NCI-H510A (cell line): ENCODE measurements around the gene ABCC5.
A peak's percentile ranks its signal among the peaks of the same experiment; 100 is the strongest.

Source experiments
- DNase-seq: peaks from one replicate; lab custom pipeline; 2025; lab: John Stamatoyannopoulos, UW

Gene ABCC5

DNA sequence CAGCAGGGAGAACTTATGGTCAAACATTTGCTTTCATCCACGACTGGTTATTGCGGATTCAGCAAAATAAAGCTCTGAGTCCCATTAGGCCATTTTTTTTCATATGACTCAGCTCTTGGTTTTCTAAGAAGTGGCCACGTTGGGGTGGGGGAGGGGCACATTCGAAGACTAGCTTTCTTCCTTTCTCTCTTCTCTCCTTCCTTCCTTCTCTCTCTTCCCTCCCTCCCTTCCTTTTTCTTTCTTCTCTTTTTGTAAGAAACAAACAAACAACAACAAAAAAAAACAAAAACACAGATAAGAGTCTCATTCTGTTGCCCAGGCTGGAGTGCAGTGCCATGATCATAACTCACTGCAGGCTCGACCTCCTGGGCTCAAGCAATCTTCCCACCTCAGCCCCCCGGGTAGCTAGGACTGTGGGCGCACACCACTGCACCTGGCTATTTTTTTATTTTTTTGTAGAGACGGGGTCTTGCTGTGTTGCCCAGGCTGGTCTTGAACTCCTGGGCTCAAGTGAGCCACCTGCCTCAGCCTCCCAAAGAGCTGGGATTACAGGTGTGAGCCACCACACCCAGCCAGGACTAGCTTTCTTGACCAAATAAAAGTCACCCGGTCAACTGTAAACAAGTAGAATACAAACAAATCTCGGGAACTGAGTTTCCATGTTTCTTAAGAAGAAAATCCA lies 41.6 kb downstream of the ABCC5 start:
- no peak for DNase-seq

DNA sequence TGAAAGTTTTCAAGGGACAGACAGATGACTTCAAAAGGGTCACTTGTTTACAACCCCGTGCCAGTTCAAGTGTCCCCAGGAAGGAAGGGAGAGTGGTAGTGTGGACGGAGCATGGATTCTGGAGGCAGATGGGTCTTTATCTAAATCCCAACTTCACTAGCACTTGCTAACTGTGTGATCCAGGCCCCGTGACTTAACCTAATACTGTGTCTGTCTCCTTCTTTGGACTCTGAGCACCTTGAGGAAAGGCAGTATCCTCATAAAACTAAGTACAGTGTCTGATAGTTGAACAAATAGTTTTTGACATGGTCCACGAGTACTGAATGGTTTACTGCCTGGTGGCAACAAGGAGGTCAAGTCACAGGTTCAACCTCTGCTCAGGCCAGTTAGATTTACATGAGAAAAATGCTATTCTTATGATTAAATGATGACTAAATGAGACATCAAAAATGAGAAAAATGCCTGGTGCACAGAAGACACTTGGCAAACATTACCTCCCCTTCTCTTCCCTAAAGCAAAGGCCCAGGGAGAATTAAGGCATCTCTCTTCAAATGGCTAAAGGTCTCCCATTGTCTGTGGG lies 48.9 kb downstream of the ABCC5 start:
- DNase-seq: no peak

DNA sequence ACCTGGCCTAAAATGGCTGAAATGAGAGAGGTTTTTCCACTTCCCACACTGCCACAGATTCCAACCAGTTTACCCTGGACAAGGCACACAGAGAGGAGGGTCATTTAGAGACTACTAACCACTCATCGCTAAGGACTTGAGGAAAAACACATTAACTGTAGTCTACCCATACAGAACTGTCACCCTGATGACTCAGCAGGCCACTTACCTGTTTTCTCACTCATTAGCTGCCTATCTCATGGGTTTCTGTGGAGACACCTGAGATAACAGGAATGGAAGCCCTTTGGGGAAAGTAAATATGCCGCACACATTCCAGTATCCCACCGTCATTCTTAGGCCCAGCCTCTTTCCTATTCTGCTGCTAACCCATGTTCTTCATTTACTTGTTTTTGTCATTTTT lies 50.0 kb downstream of the ABCC5 start:
- DNase-seq: peak; percentile 12

DNA sequence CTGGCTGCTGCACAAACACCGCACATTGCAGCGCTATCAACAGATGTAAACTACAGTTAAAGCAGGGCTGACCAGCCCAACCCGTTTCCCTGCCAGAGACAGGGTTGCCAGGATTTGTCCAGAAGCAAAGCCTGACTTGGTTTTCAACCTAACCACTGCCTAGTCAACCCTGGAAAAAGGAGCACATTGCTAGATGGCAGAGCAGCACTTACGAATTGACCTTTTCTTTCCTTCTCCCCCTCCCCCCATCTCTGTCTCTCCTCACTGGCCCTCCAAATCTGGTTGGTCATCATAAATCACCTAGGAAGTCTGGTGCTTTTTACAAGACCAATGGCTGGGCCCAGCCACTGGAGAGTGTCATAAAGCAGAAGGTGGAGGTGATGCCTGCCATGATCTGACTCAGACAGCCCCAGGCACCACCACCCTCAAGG lies 51.3 kb downstream of the ABCC5 start:
- peak; percentile 21 for DNase-seq

DNA sequence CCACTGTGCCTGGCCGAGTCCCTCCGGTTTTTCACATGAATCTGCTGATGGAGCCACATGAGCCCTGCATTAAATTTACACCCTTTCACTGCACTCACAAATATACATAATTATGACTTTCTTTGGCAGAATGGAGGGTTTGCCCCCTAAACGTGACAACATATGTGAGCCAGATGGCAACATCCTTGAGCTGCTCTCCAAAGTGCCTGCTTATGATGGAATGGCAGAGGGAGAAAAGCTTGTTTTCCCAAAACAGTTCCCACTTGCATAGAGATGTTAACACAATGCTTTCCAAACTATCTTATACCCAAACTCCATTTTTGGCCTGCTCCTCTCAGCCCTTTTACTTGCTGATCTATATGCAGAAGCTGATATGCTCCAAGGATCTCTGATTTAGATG lies 54.9 kb downstream of the ABCC5 start:
- no peak for DNase-seq

DNA sequence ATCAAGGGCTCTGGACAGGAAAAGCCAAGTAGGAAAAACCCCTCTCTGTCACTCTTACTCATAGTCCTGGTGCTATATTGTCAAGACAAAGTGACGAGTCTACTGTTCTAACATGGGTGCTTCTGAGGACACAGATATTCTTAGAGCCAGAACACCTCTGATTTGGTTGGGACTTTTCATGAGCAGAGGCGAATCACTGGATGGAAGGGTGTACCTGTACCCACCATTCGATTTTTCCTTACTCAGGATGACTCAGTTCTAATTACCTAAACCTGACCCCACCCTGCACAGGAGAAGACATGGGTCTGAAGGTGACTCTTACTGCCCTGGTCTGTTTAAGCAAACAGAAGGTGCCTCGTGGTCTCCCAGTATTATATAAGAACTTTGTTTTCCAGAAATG lies 58.5 kb downstream of the ABCC5 start:
- DNase-seq: no peak

DNA sequence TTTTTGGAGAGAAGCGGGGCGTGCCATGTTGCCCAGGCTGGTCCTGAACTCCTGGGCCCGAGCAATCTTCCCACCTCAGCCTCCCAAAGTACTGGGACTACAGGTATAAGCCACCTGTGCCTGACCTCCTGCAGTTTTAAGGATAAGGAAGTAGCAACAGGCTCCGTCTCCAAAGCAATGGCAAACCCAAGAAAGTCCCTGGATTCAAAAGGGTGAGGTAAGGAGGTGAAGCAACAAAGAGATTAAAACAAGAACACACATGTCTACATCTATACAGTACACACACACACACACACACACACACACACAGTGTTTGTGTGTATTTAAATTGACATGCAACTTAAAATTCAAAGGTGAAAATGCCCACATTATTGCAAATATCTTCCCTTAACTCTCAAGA lies 58.9 kb downstream of the ABCC5 start:
- no peak for DNase-seq

DNA sequence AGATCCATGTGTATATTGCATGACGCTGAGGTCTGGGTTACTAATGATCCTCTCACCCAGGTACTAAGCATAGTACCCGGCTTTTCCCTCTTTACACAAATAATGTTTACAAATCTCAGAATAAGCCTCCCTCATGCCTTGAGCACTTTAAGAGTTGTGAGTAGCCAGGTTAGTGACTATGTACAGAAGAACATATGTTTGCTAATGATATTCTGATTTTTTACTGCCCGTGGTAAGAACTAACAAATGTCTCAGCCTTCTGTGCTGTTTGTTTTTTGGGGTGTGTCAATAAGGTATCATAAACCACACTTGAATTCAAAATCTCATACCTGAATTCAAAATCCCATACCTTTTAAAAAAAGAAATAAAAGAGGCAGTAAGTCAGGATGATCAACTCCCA lies 59.5 kb downstream of the ABCC5 start:
- DNase-seq: no peak

DNA sequence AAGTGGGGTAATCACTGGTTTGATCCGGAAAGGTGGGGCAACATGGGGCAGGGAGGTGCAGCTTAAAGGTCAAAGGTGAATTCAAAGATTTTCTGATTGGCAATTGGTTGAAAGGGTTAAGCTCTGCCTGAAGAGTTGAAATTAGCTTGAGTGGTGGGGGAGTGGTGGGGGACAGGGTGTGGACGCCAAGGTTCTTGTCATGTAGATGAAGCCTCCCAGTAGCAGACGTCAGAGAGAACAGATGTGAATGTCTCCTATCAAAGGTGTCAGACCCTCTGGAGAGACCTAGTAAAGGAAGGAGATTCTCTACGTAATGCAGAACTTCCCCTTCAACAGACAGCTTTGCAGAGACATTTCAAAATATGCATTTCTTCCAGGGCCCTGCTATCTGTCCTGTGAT lies 62.8 kb downstream of the ABCC5 start:
- no peak for DNase-seq

DNA sequence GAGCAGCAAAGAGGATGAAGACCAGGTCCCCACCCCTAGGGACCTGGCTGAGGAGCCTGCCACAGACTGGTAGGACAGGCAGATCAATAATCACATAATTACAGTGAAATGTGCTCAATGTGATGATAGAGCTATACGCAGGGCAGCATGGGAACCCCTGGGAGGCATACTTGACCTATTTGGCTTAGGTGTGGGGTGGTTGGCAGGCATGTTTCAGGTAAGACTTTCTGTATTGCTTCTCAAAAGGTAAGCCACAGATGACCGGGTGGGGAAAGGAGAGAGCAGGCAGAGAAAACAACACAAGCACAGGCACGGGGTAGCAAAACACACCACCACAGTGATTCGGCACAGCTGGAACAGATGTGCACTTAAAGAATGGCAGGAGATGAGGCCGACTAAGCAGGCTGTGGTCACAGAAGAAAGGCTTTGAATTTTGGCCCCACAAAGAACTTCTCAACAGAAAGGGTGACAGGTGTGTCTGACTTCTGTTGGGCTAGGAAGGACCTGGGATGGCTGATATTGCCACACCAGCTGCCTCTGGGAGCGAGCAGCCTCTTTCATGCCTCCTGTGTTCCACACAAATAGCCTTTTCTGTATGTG lies 64.1 kb downstream of the ABCC5 start:
- DNase-seq: no peak

DNA sequence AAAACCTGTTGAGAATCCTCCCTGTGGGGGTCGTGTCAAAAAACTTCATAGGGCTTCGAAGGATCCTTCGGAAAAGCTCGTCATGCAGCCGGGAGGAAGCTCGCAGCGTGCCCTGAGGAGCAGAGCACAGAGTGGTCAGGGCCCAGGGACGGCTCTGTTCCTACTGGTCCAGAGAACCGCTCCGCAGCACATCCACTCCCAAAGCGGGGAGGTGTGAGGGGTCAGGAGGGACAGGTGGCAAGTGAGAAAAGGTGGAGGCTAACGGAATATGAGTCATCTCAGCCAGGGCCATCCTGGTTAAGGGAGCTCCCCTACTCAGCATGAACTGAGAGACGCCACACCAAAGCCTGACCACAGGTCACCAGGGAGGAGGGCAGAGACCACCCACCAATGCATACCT lies 66.2 kb downstream of the ABCC5 start:
- no peak for DNase-seq

DNA sequence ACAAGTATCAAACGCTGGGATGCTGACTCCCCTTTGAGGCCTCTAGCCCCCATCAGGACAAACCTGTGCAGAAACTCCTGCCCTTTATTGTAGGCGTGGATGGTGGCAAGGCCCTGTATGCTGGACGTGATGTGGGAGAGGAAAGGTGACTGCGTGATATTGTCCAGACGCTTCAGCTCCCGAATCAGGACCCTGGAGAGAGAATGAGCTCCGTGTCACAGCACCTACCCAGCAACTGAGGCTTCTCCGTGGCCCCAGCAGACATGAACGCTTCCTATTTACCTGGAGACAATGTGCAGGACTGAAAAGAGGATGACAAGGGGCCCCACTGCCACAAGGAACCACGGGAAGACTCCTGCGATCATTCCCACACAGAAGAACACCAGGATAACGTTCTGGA lies 68.0 kb downstream of the ABCC5 start:
- no peak for DNase-seq

DNA sequence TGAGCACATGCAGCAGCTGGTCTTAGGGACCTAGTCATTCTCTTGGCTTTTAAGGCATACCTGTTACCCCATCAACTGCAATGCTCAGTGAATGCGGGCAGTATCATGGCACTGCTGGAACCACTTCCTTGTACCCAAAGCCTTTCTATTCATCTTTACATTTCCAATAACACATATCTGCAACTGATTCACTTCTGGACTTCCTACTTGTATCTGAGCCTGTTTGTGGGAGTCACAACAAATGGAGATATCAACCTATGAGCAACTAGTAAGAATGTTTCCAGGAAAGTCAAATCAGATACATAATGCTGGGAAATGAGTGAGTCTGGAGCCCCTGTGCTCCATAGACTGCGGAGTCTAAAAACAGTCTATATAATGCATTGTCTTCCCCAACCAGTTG lies 71.6 kb downstream of the ABCC5 start:
- DNase-seq: no peak

DNA sequence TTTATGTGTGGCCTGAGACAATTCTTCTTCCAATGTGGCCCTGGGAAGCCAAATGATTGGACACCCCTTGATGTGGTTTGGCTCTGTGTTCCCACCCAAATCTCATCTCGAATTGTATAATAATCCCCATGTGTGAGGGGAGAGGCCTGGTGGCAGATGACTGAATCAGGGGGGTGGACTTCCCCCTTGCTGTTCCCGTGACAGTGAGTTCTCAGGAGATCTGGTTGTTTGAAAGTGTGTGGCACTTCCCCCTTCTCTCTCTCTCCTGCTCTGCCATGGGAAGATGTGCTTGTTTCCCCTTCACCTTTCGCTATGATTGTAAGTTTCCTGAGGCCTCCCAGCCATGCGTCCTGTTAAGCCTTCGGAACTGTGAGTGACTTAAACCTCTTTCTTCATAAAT lies 72.9 kb downstream of the ABCC5 start:
- DNase-seq: no peak

DNA sequence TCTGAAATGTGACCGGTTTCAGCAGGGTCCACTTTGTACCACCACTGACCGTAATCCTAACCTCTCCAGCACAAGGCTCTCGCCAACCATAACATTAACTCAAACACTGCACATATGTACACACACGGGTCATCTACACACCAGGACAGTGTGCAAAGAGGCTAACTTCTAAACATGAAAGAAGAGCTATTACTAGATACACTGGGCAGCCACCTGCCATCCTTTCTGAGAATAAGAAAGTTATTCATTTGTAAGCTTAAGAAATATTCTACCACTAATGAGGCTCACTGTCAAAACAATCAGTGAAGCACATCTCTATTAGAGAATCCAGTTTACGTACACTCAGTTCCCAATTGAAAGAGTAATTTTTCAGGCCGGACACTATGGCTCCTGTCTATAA lies 73.9 kb downstream of the ABCC5 start:
- no peak for DNase-seq

DNA sequence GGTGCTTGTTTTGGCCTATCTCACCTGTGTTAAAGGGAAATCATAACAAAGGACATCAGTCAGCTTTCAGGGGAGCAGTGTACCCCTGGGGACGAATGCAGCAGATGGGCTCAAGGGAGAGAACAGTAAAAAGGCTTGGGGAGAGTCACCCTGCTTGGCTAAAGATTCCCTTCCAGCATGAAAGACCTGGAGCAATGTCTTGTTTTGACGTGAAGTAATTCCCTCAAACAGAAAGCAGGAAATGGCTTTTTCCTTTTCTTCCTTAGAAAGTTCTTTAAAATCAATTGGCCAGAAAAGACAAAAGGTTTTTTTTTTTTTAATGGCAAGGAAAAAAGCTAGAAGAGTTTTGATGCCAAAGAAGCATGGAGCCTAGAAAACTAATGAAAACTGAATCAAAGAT lies 76.5 kb downstream of the ABCC5 start:
- DNase-seq: no peak

DNA sequence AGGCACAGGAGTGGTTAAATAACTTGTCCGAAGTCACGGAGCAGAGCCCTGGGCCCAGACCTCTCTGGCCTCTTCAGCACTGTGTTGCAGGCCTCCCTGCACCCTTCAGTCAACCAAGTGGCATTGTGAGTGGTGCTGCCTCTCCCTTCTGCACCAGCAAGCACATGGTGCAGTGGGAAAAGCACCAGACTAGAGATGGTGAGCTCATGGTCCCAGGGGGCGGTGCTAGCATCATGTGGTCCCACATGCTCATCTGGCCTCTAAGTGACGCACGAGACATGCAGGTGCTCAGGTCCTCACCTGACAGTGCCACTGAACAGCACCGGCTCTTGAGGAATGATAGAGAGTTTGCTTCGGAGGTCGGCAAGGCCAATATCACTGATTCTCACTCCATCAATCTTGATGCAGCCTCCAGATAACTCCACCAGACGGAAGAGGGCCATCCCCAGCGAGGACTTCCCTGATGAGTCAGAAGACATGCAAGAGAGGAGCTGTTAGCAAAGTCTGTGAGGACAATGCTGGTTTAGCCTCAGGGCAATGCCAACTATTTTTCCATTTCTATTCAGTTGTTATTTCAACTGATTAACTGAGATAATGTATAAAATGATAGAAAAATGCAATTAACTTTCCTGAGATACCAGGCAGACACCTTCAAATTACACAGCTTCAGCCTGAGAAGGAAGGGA lies 79.9 kb downstream of the ABCC5 start:
- no peak for DNase-seq

DNA sequence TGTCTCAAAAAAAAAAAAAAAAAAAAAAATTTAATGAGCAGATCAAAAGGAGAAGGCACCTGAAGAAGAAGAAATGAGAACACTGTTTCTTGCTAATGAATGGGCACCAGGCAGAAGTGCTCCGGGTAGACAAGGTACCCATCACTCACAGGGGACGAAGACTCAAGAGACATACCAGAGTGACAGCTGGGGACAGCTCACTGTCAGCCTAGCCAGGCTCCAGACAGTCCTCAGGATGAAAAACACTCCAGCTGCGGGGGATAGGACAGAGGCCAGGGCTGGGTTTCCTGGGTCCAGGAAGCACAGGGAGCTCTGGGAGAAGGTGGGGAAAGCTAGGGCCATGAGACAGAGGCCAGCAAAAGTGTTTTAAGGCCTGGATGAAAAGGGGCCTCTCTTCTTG lies 84.5 kb downstream of the ABCC5 start:
- DNase-seq: no peak

DNA sequence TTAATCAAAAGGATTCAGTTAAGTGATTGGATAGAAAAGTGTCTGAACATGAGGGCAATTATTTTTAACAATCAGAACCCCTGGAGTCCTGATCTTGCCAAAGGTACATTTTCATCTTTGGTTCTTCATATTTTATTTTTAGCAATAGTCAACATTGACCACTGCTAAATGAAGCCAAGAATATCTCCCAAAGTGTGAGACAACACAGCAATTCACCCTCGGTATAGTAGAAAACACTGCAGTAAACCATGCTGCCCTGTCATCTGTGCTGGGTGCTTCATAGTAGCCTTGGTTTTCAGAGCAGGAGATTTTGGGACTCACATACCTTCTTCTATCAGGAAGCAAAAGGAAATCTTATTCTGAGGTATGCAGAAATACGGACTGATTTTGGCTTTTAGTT lies 85.8 kb downstream of the ABCC5 start:
- DNase-seq: no peak

DNA sequence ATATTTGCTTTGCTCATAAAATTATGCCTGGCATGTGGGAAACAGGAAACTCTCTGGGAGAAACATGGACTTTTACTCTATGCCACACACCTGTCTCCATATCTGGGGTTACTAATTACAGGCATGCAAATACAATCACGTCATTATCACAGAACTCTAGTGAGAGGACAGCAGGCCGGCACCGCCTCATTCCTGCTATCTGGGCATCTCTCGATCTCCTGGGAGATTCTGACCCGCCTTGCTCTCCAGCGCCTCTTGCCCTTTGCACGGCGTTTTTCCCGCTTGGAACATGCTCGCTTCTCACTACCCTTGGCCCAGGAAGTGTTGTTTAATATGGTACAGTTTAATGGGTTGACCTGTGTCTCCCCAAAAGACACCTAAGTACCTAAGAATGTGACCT lies 87.6 kb downstream of the ABCC5 start:
- DNase-seq: no peak

DNA sequence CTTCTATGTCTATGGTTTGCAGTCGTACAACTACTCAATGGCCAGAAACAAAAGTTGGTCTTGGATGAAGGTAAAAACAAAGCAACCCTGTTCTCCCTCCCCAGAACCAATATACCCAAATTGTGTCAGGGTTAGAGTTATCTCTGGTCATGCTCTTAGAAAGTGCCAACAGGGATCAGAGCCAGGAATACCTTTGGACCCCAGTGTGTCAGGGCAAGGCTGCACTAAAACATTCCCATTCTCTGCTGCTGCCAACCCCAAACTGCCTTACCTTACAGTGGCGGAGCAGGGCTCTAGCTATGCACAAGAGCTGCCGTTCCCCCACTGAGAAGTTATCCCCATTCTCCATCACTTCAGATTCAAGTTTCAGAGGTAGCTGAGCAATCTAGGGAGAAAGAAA lies 90.6 kb downstream of the ABCC5 start:
- DNase-seq: no peak

DNA sequence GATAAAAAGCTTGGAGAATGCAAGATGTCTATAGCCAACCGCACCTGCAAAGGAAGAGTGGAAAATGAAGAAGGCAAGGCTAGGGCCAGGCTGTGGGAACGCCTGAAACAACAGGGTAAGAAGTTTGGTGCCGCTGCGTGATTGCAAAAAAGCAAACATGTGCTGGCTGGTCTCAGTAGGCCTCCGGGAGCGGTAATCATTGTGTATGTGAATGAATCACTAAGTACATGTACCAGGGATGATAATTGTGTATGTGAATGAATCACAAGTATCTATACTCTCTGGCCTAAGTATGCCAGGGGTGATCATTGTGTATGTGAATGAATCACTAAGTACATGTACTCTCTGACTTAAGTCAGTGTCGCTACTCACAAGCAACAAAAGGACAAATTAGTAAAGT lies 92.7 kb downstream of the ABCC5 start:
- DNase-seq: no peak

DNA sequence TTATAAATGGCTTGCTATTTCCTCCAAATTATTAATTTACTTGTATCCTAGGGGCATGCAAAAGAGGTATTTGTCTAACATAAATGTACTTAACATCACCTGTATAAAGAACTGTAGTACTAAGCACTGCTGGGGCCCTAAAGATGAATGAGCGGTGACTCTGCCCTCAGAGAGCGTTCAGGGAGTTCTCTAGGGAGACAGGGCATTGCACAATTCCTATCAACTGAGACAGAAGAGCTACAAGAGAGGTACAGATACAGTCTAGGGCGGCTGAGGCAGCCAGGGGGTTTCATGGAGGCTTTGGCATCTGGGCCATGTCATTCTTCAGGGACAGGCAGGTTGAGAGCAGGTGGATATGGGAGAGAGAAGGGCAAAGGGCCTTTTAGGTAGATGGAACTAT lies 93.1 kb downstream of the ABCC5 start:
- no peak for DNase-seq
